ENCODE data around the gene CDC42SE2.
"Not testable (repeated sequence)": the region's sequence is repeated elsewhere in the genome, so short reads cannot be mapped to it uniquely, and the experiment has no call there.

The CDC42SE2 gene

GRCh38 chr5:131277875-131278740 lies 14.3 kb downstream of the CDC42SE2 start:
- DNase-seq (ENCODE audit: low spot score) = no peak

GRCh38 chr5:131278741-131279124 lies 14.9 kb downstream of the CDC42SE2 start:
- not testable (repeated sequence) for DNase-seq (ENCODE audit: low spot score)

- DNase-seq (ENCODE audit: low spot score) = no peak
Observed at GRCh38 chr5:131279204-131279603, 15.4 kb downstream of the CDC42SE2 start.

- no peak for DNase-seq (ENCODE audit: low spot score)
Observed at GRCh38 chr5:131280417-131280816, 16.6 kb downstream of the CDC42SE2 start.

GRCh38 chr5:131281133-131281867 lies 17.4 kb downstream of the CDC42SE2 start:
- no peak for DNase-seq (ENCODE audit: low spot score)

GRCh38 chr5:131281868-131282234 lies 18.0 kb downstream of the CDC42SE2 start:
- DNase-seq (ENCODE audit: low spot score) = no peak

GRCh38 chr5:131282235-131282634 lies 18.4 kb downstream of the CDC42SE2 start:
- DNase-seq (ENCODE audit: low spot score) = no peak

- DNase-seq (ENCODE audit: low spot score) = no peak
Observed at GRCh38 chr5:131285703-131286399, 22.0 kb downstream of the CDC42SE2 start.

- DNase-seq (ENCODE audit: low spot score) = no peak
Observed at GRCh38 chr5:131286400-131286715, 22.5 kb downstream of the CDC42SE2 start.

- DNase-seq (ENCODE audit: low spot score) = no peak
Observed at GRCh38 chr5:131288328-131288727, 24.5 kb downstream of the CDC42SE2 start.

GRCh38 chr5:131289738-131290137 lies 25.9 kb downstream of the CDC42SE2 start:
- DNase-seq (ENCODE audit: low spot score) = no peak

GRCh38 chr5:131296213-131296672 lies 32.4 kb downstream of the CDC42SE2 start:
- DNase-seq (ENCODE audit: low spot score) = no peak

GRCh38 chr5:131297886-131298285 lies 34.0 kb downstream of the CDC42SE2 start:
- no peak for DNase-seq (ENCODE audit: low spot score)

GRCh38 chr5:131299465-131299864 lies 35.6 kb downstream of the CDC42SE2 start:
- DNase-seq (ENCODE audit: low spot score) = no peak

- DNase-seq (ENCODE audit: low spot score) = no peak
Observed at GRCh38 chr5:131302506-131302905, 38.7 kb downstream of the CDC42SE2 start.

- DNase-seq (ENCODE audit: low spot score) = no peak
Observed at GRCh38 chr5:131303537-131303936, 39.7 kb downstream of the CDC42SE2 start.

GRCh38 chr5:131304414-131304813 lies 40.6 kb downstream of the CDC42SE2 start:
- DNase-seq (ENCODE audit: low spot score) = no peak

- DNase-seq (ENCODE audit: low spot score) = no peak
Observed at GRCh38 chr5:131305138-131305689, 41.4 kb downstream of the CDC42SE2 start.

GRCh38 chr5:131305906-131306305 lies 42.1 kb downstream of the CDC42SE2 start:
- DNase-seq (ENCODE audit: low spot score) = no peak

GRCh38 chr5:131312235-131312772 lies 48.5 kb downstream of the CDC42SE2 start:
- DNase-seq (ENCODE audit: low spot score) = not testable (repeated sequence)

- no peak for DNase-seq (ENCODE audit: low spot score)
Observed at GRCh38 chr5:131316026-131316425, 52.2 kb downstream of the CDC42SE2 start.

- no peak for DNase-seq (ENCODE audit: low spot score)
Observed at GRCh38 chr5:131316822-131317221, 53.0 kb downstream of the CDC42SE2 start.
